ENCODE data around the gene ARHGEF7.

The ARHGEF7 gene

DNA sequence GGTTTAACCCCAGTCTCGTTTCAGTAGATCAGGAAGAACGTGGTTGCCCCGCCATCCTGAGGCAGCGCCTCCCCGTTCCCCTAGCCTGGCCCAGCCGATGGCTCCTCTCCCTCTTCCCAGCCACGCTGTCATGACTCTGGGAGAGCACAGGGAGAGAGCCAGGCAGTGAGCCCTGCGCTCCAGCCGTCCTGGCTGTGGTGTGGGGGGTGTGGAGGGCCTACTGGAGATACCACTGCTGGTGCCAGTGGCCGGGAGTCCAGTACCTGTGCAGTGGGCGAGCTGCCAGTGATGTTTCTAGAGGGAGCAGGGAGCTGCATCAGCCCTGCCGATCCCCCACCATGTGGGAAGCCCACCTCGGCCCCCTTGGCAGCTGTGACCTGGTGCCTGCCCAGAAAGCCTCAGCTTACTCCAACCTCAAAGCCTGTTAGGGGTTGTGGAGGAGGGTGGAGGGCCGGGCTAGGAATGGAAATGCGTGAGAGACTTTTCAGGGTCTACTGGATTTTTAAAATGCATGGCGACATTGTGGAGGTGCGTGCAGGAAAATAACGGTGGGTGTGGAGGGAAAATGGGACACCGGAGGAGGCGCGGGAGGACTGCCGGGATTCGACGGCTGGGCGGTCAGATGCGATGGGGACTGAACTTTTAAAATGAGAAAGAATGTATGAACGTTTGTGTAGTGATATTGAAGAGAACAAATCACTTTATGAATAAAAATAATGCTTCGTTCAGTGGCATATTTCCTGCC, 210.2 kb downstream of the ARHGEF7 start:
- TF ChIP-seq, protein P1, sequence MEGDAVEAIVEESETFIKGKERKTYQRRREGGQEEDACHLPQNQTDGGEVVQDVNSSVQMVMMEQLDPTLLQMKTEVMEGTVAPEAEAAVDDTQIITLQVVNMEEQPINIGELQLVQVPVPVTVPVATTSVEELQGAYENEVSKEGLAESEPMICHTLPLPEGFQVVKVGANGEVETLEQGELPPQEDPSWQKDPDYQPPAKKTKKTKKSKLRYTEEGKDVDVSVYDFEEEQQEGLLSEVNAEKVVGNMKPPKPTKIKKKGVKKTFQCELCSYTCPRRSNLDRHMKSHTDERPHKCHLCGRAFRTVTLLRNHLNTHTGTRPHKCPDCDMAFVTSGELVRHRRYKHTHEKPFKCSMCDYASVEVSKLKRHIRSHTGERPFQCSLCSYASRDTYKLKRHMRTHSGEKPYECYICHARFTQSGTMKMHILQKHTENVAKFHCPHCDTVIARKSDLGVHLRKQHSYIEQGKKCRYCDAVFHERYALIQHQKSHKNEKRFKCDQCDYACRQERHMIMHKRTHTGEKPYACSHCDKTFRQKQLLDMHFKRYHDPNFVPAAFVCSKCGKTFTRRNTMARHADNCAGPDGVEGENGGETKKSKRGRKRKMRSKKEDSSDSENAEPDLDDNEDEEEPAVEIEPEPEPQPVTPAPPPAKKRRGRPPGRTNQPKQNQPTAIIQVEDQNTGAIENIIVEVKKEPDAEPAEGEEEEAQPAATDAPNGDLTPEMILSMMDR (IDR thresholded peaks at IDR 0.05): no peak
- DNase-seq (ENCODE audit: low spot score): peak; percentile 31
- H3K27ac ChIP-seq: no peak overlapping the region
- no peak overlapping the region for H3K4me3 ChIP-seq

DNA sequence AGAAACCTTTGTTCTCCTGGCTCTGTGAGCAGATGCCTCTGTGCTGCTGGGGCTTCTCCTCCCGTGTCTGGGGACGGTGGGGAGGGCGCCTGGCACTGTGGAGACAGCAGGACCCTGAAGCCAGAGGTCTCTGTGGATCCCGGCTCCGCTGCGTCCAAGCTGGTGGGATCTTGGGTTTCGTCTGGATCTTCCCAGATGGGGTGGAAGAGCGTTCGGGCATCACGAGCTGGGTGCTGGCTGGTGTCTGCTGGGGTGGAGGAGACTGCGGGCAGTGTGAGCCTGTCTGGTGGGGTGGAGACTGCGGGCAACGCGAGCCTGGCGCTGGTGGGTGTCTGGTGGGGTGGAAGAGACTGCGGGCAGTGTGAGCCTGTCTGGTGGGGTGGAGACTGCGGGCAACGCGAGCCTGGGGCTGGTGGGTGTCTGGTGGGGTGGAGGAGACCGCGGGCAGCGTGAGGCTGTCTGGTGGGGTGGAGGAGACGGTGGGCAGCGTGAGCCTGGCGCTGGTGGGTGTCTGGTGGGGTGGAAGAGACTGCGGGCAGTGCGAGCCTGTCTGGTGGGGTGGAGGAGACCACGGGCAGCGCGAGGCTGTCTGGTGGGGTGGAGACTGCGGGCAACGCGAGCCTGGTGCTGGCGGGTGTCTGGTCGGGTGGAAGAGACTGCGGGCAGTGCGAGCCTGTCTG, 211.0 kb downstream of the ARHGEF7 start:
- DNase-seq (ENCODE audit: low spot score): peak; percentile 50
- H3K27ac ChIP-seq: no peak overlapping the region
- TF ChIP-seq, protein P1 (IDR thresholded peaks at IDR 0.05): no peak
- H3K4me3 ChIP-seq: no peak overlapping the region

DNA sequence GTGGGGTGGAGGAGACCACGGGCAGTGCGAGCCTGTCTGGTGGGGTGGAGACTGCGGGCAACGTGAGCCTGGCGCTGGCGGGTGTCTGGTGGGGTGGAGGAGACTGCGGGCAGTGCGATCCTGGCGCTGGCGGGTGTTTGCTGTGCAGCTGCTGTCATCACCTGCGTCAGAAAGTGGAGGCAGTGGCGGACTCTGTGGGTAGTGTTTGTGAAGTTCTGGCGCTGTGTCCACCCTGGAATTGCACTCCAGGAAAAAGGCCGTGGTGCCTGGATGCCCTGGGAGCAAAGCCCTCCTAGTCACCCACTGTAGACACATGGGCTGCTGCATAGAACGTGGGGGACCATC, 211.5 kb downstream of the ARHGEF7 start:
- TF ChIP-seq, protein P1 (IDR thresholded peaks at IDR 0.05): no peak
- Histone ChIP-seq H3K27ac (no peak overlapping the region), H3K4me3 (no peak overlapping the region)
- peak; percentile 43 for DNase-seq (ENCODE audit: low spot score)

DNA sequence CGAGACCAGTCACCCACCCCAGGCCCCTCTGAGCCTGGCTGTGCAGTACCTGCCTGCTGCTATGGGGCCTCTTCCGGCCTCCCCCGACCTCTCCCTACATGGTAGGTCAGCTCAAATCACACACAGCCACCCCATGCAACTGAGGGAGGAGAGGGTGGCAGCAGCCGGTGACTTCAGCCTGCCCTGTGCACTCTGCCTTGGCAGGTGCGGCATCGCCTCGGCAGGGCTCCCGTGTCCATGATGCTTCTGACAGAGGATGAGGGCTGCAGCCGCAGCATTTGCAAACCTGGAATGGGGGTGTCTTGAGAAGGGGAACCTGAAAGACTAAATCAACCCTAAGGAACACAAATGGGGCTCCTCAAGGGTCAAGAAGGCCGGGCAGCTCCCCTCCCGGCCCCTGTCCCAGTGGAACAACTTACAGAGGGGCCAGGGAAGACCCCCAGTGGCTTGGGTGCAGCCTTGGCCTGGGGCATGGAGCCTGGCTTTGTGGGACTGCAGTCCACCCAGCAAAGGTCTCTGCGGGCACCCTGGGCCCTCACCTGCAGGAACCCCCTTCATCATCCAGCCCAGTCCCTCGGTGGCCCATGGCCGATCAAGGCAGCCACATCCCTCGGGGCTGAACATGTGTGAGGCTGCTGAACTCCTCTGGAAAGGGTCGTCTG, 212.0 kb downstream of the ARHGEF7 start:
- TF ChIP-seq, protein P1 (IDR thresholded peaks at IDR 0.05): no peak

DNA sequence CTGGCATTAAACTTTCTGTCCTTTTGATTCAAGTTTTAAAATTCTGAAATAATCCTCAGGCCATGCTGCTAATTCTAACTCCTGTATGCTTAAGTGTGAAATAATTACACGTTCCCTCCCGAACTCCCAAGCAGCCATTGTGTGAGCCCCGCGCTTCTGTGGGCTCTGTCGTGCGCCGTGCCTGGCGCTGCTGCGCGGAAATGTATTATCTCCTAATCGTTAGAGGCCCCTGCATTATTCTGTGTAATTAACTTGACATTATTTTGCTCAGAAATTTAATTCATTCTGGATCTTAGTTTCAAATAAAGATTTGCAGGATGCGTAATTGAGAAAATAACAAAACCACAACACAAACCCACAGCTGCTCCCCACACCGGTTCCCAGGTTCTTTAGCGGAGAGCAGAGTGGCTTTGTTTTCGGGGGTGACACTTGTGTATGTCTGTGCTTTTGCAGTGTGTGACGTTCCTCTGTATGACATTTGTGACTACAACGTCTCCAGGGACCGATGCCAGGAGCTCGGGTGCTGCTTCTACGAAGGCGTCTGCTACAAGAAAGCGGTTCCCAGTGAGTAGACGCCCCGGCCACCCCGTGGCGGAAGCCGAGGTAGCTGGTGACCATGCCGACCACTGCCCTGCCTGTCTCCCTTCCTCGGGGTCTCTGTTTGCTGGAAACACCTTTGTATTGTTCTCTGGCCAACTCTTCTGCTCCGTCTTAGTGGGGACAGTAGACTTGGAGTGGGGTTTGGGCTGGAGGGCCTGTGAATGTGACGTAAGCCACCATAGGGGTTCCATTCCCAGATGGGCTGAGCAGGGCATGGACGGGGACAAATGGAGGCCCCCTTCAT, 212.8 kb downstream of the ARHGEF7 start:
- TF ChIP-seq, protein P1 (IDR thresholded peaks at IDR 0.05): no peak
- DNase-seq (ENCODE audit: low spot score): no peak
- no peak overlapping the region for H3K27ac ChIP-seq
- H3K4me3 ChIP-seq: no peak overlapping the region

More for the DNA sequence above, 212.0 kb downstream of the ARHGEF7 start:
- H3K4me3 ChIP-seq: no peak overlapping the region
- peak; percentile 53 for DNase-seq (ENCODE audit: low spot score)
- H3K27ac ChIP-seq: no peak overlapping the region

DNA sequence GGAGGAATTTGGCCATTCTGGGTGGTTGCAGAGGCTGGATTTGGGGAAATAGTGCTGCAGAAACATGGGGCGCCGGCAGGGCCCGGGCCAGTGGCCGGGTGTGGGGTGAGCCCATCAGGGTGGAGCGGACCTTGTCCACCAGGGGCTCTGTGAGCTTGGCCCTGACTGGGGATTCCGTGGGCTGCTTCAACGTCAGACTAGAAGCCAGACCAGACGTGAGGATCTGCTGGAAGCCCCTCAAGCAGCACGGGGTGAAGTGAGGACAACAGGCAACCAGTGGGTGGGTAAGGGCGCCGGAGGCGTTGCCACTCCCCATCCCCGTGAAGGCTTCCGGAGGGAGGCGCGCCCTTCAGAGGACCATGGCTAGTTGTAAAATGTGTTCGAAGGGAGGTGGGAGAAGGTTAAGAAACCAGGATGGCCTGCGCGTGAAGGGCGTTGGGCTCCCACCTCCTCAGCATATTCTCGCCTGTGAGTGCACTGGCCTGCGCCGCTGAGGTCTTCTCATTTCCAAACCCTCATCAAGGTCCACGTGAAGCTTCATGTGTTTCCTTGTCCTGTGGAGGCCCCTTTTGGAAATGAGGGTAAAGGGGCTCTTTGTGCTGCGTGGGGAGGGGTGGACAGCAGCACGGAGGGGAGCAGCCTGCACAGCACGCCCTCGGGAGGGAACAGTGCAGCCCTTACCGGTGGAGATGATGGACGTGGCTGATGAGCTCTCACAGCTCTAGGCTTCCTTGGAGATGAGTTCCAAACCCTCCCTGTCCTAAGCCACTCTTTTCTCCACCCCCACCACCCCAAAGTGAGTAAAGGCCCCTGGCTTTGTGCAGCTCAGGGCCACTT, 213.7 kb downstream of the ARHGEF7 start:
- H3K4me3 ChIP-seq: no peak overlapping the region
- peak; percentile 67 for DNase-seq (ENCODE audit: low spot score)
- TF ChIP-seq, protein P1 (IDR thresholded peaks at IDR 0.05): no peak
- H3K27ac ChIP-seq: no peak overlapping the region
